ENCODE results near the gene GALNT10. TPM values are rescaled to one million over a fixed set of nuclear protein-coding genes. Genes with fewer than 3 reads are reported as not detected.
A peak's percentile ranks its signal among the peaks of the same experiment; 100 is the strongest.

Gene GALNT10
- total and polyA plus RNA-seq, 2 of the 8 experiments (the other 6 are each of a cell fraction or from before 2014, with no cell fraction given), result 4.6 to 15.5 TPM

- Histone ChIP-seq H3K36me3 (ENCODE audit: control insufficient read depth in 2 of 4, insufficient read depth in 4 of 4, low read length in 3 of 4) (peaks cover 0 to 6% (median 2%) of the 10 kb centered on the region in 4 experiments; a peak in 3 of 8 replicates), H3K79me1 (ENCODE audit: low read depth, low read length) (no peaks in the 10 kb centered on the region; the same call in 1 of the 2 replicates), H2BK15ac (ENCODE audit: low read length) (no peak overlapping the region), H2BK5ac (ENCODE audit: low read depth, low read length) (0 out of 2 replicates have a peak overlapping the region, but pooled peaks have one; percentile 44), H3K4me3 (ENCODE audit: extremely low read depth in 1 of 4, insufficient read depth in 2 of 4, low read depth in 3 of 4, low read length in 4 of 4) (peak overlapping the region; percentile 80 to 93 (median 92)), H4K20me1 (replicated peaks in 1 of 2; ENCODE audit: control insufficient read depth in 1 of 2, insufficient read depth in 2 of 2, low read length in 2 of 2) (peaks cover 9 to 11% of the 10 kb centered on the region in 2 experiments), H2AK5ac (ENCODE audit: low read depth, low read length) (no peak overlapping the region), H3K79me2 (ENCODE audit: control insufficient read depth in 1 of 2, insufficient read depth in 2 of 2, low read length in 2 of 2) (peaks cover 0 to 19% of the 10 kb centered on the region in 2 experiments; a peak in 2 of 4 replicates), H4K91ac (replicated peaks; ENCODE audit: insufficient read length, low read length) (no peak overlapping the region), H2BK12ac (ENCODE audit: low read depth, low read length) (no peak overlapping the region), H4K8ac (ENCODE audit: extremely low read depth, insufficient read depth, low read length) (no peak overlapping the region), H3K27me3 (replicated peaks in 1 of 4; ENCODE audit: control insufficient read depth in 3 of 4, extremely low read depth in 1 of 4, insufficient read depth in 3 of 4, low read length in 3 of 4) (peaks cover 0 to 3% (median 0%) of the 10 kb centered on the region in 4 experiments; a peak in 1 of 7 replicates), H3K27ac (ENCODE audit: low read depth, low read length) (no peak overlapping the region), H3K9ac (replicated peaks in 1 of 4; ENCODE audit: extremely low read depth in 1 of 4, low read depth in 3 of 4, low read length in 3 of 4) (peak overlapping the region in 2 of 4 experiments; percentile 39 to 47; a peak in 4 of 7 replicates), H3K23me2 (ENCODE audit: low read depth, low read length) (peaks cover 17% of the 10 kb centered on the region), H3K4ac (replicated peaks; ENCODE audit: insufficient read length, low read depth, low read length) (no peak overlapping the region), H2BK20ac (ENCODE audit: low read length) (no peak overlapping the region), H4K5ac (ENCODE audit: insufficient read length, low read depth, low read length) (no peak overlapping the region), H3K56ac (replicated peaks; ENCODE audit: insufficient read length, low read depth, low read length) (no peak overlapping the region), H3K18ac (ENCODE audit: extremely low read depth, low read length) (peak overlapping the region; percentile 97), H3K4me1 (replicated peaks in 1 of 4; ENCODE audit: control insufficient read depth in 3 of 4, insufficient read depth in 4 of 4, low read length in 3 of 4) (peaks cover 0 to 7% (median 2%) of the 10 kb centered on the region in 4 experiments; a peak in 3 of 7 replicates), H3K14ac (ENCODE audit: insufficient read length) (no peak overlapping the region), H2AFZ (ENCODE audit: low read length) (peak overlapping the region; percentile 93), H3K9me3 (ENCODE audit: insufficient read depth in 2 of 2, low read depth in 1 of 2, low read length in 1 of 2) (no peaks in the 10 kb centered on the region), H3K4me2 (ENCODE audit: insufficient read depth in 1 of 2, low read depth in 2 of 2, low read length in 2 of 2) (peak overlapping the region; percentile 91 to 98), H2BK120ac (replicated peaks; ENCODE audit: low read depth, low read length) (no peak overlapping the region), H3K23ac (ENCODE audit: insufficient read length) (no peak overlapping the region)
- ChIA-PET CTCF (ENCODE audit: partially characterized antibody) (interaction anchor here (0.6 to 1.5 kb wide), 5 partner anchors 14 to 40 kb away, joined by 3 to 8 read pairs (median 4); no protein-coding TSS in a partner anchor), POLR2A (ENCODE audit: partially characterized antibody) (no interaction called here)
- 10% methylated on average over 29 of the region's 30 CpGs; no CpG with 5 or more reads in 1 of the 2 experiments for WGBS, 2 experiments (ENCODE audit: extremely low coverage in 1 of 2, insufficient coverage in 1 of 2, insufficient read length in 1 of 2, insufficient replicate concordance in 2 of 2, low coverage in 1 of 2, low lambda C conversion rate in 2 of 2, missing lambda C conversion rate in 1 of 2)
- TF ChIP-seq KDM4A (IDR thresholded peaks at IDR 0.05; ENCODE audit: low read depth, low read length, severe bottlenecking) (peak; percentile 88), CBX8 (IDR thresholded peaks at IDR 0.05; ENCODE audit: borderline replicate concordance, low read depth, low read length) (no peak), BRCA1 (IDR thresholded peaks at IDR 0.05; ENCODE audit: low read depth, low read length) (no peak), ASH2L (IDR thresholded peaks at IDR 0.05; ENCODE audit: low read length) (peak; percentile 21), CTBP2 (IDR thresholded peaks at IDR 0.05; ENCODE audit: borderline replicate concordance, insufficient read depth, insufficient read length, low read length) (peak; percentile 83), SAP30 (IDR thresholded peaks at IDR 0.05; ENCODE audit: insufficient read depth, insufficient replicate concordance, low read length) (peak; percentile 31), RAD21 (IDR thresholded peaks at IDR 0.05 in 1 of 2, conservative IDR thresholded peaks at IDR 0.05 in 1 of 2; ENCODE audit: low read depth in 2 of 2, low read length in 2 of 2) (no peak)
- DNase-seq (ENCODE audit: low read depth in 1 of 2, low spot score in 2 of 2), result peak in 1 of 2 experiments; percentile 75
- FAIRE-seq, result no peak
These were observed 254.3 kb downstream of the GALNT10 start for GRCh38 chr5:154444556-154445421.
